Neuronal stem cell (in vitro differentiated cells): ENCODE measurements around the gene TGFBR1.

Experiments
- DNase-seq: peaks from one replicate; pipeline ENCODE4 v3.0.0-alpha.2; 2013; ENCODE audit warnings: low spot score
- H2AFZ ChIP-seq: one replicate; pipeline ENCODE4 v1.6.1; 2013; ENCODE audit warnings: mild to moderate bottlenecking, low read length, inconsistent platforms
- H2AK5ac ChIP-seq: 2 replicates; pipeline ENCODE4 v1.6.1; 2013; ENCODE audit warnings: low read depth, mild to moderate bottlenecking, inconsistent platforms, low read length, moderate library complexity, mixed read lengths
- H2BK120ac ChIP-seq: 2 replicates; pipeline ENCODE4 v1.6.1; 2013; ENCODE audit warnings: low read depth, mild to moderate bottlenecking, inconsistent platforms, low read length, moderate library complexity, mixed read lengths
- H2BK12ac ChIP-seq: one replicate; pipeline ENCODE4 v1.6.1; 2013; ENCODE audit warnings: low read length, inconsistent platforms
- H2BK15ac ChIP-seq: 2 replicates; pipeline ENCODE4 v1.6.1; 2013; ENCODE audit warnings: mild to moderate bottlenecking, low read length, inconsistent platforms, mixed read lengths
- H2BK5ac ChIP-seq: one replicate; pipeline ENCODE4 v1.6.1; 2013; ENCODE audit warnings: inconsistent platforms, mild to moderate bottlenecking, low read length, moderate library complexity
- H3K14ac ChIP-seq: one replicate; pipeline ENCODE4 v1.6.1; 2013; ENCODE audit warnings: low read length, inconsistent platforms
- H3K18ac ChIP-seq: 2 replicates; pipeline ENCODE4 v1.6.1; 2013; ENCODE audit warnings: low read length, inconsistent platforms
- H3K23ac ChIP-seq: 2 replicates; pipeline ENCODE4 v1.6.1; 2013; ENCODE audit warnings: low read depth, mild to moderate bottlenecking, mixed read lengths, low read length, inconsistent platforms; ENCODE audit not compliant: poor library complexity
- H3K27ac ChIP-seq: replicated peaks from 3 replicates; pipeline ENCODE4 v1.5.1; 2013; ENCODE audit warnings: low read length, inconsistent platforms
- H3K27me3 ChIP-seq, 3 experiments: 2 replicates each; pipeline ENCODE4 v1.6.1; 2013; ENCODE audit warnings: low read length in 3 of 3, mild to moderate bottlenecking in 2 of 3, inconsistent platforms in 1 of 3, low read depth in 1 of 3, mixed read lengths in 1 of 3, moderate library complexity in 1 of 3; ENCODE audit not compliant: control insufficient read depth in 3 of 3, insufficient read depth in 3 of 3
- H3K36me3 ChIP-seq, 2 donors: replicated peaks in 1 of 2; 2 replicates each; pipeline ENCODE4 v1.6.1; 2013; ENCODE audit warnings: low read length in 2 of 2; ENCODE audit not compliant: control insufficient read depth in 2 of 2, insufficient read depth in 2 of 2
- H3K4ac ChIP-seq: 2 replicates; pipeline ENCODE4 v1.6.1; 2013; ENCODE audit warnings: inconsistent platforms, mild to moderate bottlenecking, low read length, moderate library complexity
- H3K4me1 ChIP-seq, 2 donors: 1 replicate in 1 of 2; 2 replicates in 1 of 2; pipeline ENCODE4 v1.6.1; 2013; ENCODE audit warnings: low read length in 2 of 2, low read depth in 1 of 2; ENCODE audit not compliant: control insufficient read depth in 2 of 2, insufficient read depth in 1 of 2
- H3K4me2 ChIP-seq: one replicate; pipeline ENCODE4 v1.6.1; 2013; ENCODE audit warnings: mild to moderate bottlenecking, low read length, inconsistent platforms; ENCODE audit not compliant: insufficient read depth, poor library complexity, severe bottlenecking
- H3K4me3 ChIP-seq, 2 donors: 2 replicates each; pipeline ENCODE4 v1.5.1; 2013; ENCODE audit warnings: low read length in 2 of 2, mild to moderate bottlenecking in 2 of 2, inconsistent platforms in 1 of 2, moderate library complexity in 1 of 2
- H3K79me1 ChIP-seq: one replicate; pipeline ENCODE4 v1.6.1; 2013; ENCODE audit warnings: low read depth, mild to moderate bottlenecking, inconsistent platforms, low read length, moderate library complexity
- H3K9ac ChIP-seq: one replicate; pipeline ENCODE4 v1.6.1; 2013; ENCODE audit warnings: mild to moderate bottlenecking, low read depth, low read length, inconsistent platforms; ENCODE audit not compliant: poor library complexity
- H3K9me3 ChIP-seq, 2 donors: replicated peaks in 1 of 2; 2 replicates each; pipeline versions ENCODE3 to v1.6.1; 2013; ENCODE audit warnings: low read length in 2 of 2, mild to moderate bottlenecking in 2 of 2, inconsistent platforms in 1 of 2, low read depth in 1 of 2, mixed read lengths in 1 of 2, moderate library complexity in 1 of 2; ENCODE audit not compliant: control insufficient read depth in 2 of 2, insufficient read depth in 1 of 2
- H4K8ac ChIP-seq: one replicate; pipeline ENCODE4 v1.6.1; 2013; ENCODE audit warnings: low read depth, mild to moderate bottlenecking, inconsistent platforms, low read length, moderate library complexity
- H4K91ac ChIP-seq: one replicate; pipeline ENCODE4 v1.6.1; 2013; ENCODE audit warnings: low read length, low read depth, mild to moderate bottlenecking, inconsistent platforms; ENCODE audit not compliant: poor library complexity
- WGBS, 2 donors: extraction: QIAGEN DNeasy Blood & Tissue Kit; methylation state at CpG; one replicate each; pipeline ENCODE4 v1.1.7; 2013; ENCODE audit warnings: missing lambda C conversion rate in 2 of 2, mixed read lengths in 1 of 2; ENCODE audit not compliant: insufficient read length in 2 of 2, insufficient replicate concordance in 1 of 2; ENCODE audit errors: extremely low coverage in 2 of 2; 5-methylcytosine and 5-hydroxymethylcytosine counted together

Gene TGFBR1

DNA sequence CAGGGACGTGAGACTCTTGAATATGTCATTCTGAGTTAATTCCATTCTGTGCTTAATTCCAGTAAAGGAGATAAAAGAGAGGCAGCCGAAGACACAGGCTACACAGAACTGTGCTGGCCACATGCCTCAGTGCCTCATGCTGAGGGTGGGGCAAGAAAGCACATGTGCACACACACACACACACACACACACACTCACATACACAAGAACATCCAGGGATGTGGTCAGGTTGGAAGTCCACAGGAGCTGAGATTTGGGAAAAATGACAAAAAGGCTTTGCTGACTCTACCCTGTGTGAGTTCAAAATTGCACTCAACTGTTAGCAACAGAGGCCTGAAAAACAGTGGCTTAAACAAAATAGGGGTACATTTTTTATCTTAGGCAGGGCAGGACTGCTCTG lies 76.3 kb downstream of the TGFBR1 start:
- H3K27ac ChIP-seq: no peak overlapping the region
- WGBS, 2 donors: no CpG with 5 or more reads among the region's 2 CpGs

DNA sequence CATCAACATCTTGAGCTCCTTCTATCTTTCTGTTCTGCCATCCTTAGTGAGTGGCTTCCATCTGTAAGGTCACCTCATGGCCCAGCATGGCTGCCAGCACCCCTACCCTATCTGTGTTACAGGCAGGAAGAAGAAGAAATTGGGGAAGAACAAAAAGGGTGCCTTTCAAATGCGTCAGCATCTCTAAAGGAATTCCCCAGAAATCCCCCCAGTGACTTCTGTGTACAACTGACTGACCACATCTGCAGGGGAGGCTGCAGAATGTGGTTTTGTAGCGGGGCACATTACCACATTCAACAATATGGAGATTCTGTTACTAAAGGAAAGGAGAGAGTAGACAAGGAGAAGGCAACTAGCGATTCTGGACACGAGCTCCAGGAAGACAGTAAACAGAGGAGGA lies 76.7 kb downstream of the TGFBR1 start:
- H4K8ac ChIP-seq: no peak overlapping the region
- no peak overlapping the region for H3K9ac ChIP-seq
- no peak overlapping the region for H2BK120ac ChIP-seq
- H3K23ac ChIP-seq: no peak overlapping the region
- no peak overlapping the region for H2BK15ac ChIP-seq
- no peak overlapping the region for H3K14ac ChIP-seq
- peaks cover 0 to 13% (median 0%) of the 10 kb centered on the region in 3 experiments for H3K27me3 ChIP-seq
- DNase-seq: no peak
- no peak overlapping the region for H2BK5ac ChIP-seq
- H3K4me3 ChIP-seq: no peak overlapping the region
- no peak overlapping the region for H3K4me2 ChIP-seq
- H3K18ac ChIP-seq: no peak overlapping the region
- H2AK5ac ChIP-seq: no peak overlapping the region
- no peaks in the 10 kb centered on the region for H3K79me1 ChIP-seq
- no peaks in the 10 kb centered on the region for H3K36me3 ChIP-seq
- peaks cover 5 to 8% of the 10 kb centered on the region in 2 donors for H3K4me1 ChIP-seq
- H3K4ac ChIP-seq: no peak overlapping the region
- no peak overlapping the region for H2BK12ac ChIP-seq
- peak overlapping the region; percentile 9 for H2AFZ ChIP-seq
- no peak overlapping the region for H4K91ac ChIP-seq
- no peaks in the 10 kb centered on the region for H3K9me3 ChIP-seq
- no CpG with 5 or more reads among the region's 4 CpGs for WGBS, 2 donors
- H3K27ac ChIP-seq: no peak overlapping the region

More for the DNA sequence above, 76.3 kb downstream of the TGFBR1 start:
- Histone ChIP-seq H2AFZ (no peak overlapping the region), H2BK5ac (no peak overlapping the region), H2BK12ac (no peak overlapping the region), H3K18ac (no peak overlapping the region), H3K36me3 (no peaks in the 10 kb centered on the region), H3K4ac (no peak overlapping the region), H3K9me3 (no peaks in the 10 kb centered on the region), H3K4me2 (no peak overlapping the region), H3K27me3 (peaks cover 0 to 13% (median 0%) of the 10 kb centered on the region in 3 experiments), H2BK15ac (no peak overlapping the region), H2BK120ac (no peak overlapping the region), H3K4me1 (peaks cover 8 to 9% of the 10 kb centered on the region in 2 donors), H3K79me1 (no peaks in the 10 kb centered on the region), H3K14ac (no peak overlapping the region), H4K8ac (no peak overlapping the region), H3K4me3 (no peak overlapping the region), H3K9ac (no peak overlapping the region), H3K23ac (no peak overlapping the region), H4K91ac (no peak overlapping the region), H2AK5ac (no peak overlapping the region)
- DNase-seq: no peak

- H2BK15ac ChIP-seq: no peak overlapping the region
- no peak overlapping the region for H2AFZ ChIP-seq
- H3K9me3 ChIP-seq: no peaks in the 10 kb centered on the region
- no CpG with 5 or more reads among the region's 3 CpGs for WGBS, 2 donors
- no peak overlapping the region for H3K4me2 ChIP-seq
- H3K27ac ChIP-seq: no peak overlapping the region
- H3K79me1 ChIP-seq: no peaks in the 10 kb centered on the region
- peaks cover 3 to 7% of the 10 kb centered on the region in 2 donors for H3K4me1 ChIP-seq
- H3K4me3 ChIP-seq: no peak overlapping the region
- no peak overlapping the region for H3K18ac ChIP-seq
- no peak overlapping the region for H4K91ac ChIP-seq
- no peak overlapping the region for H2BK120ac ChIP-seq
- no peak overlapping the region for H3K9ac ChIP-seq
- H4K8ac ChIP-seq: no peak overlapping the region
- H3K4ac ChIP-seq: no peak overlapping the region
- peaks cover 0 to 18% (median 0%) of the 10 kb centered on the region in 3 experiments for H3K27me3 ChIP-seq
- H2BK12ac ChIP-seq: no peak overlapping the region
- H2BK5ac ChIP-seq: no peak overlapping the region
- no peak overlapping the region for H2AK5ac ChIP-seq
- H3K23ac ChIP-seq: no peak overlapping the region
- DNase-seq: no peak
- no peaks in the 10 kb centered on the region for H3K36me3 ChIP-seq
- H3K14ac ChIP-seq: no peak overlapping the region
Measured at GRCh38 chr9:99182356-99182755, 77.4 kb downstream of the TGFBR1 start.

- Histone ChIP-seq H3K4me2 (no peak overlapping the region), H3K14ac (no peak overlapping the region), H3K4ac (no peak overlapping the region), H3K9ac (no peak overlapping the region), H2AFZ (peak overlapping the region; percentile 9), H3K4me3 (no peak overlapping the region), H2BK120ac (no peak overlapping the region), H2AK5ac (peak overlapping the region; percentile 34), H2BK12ac (no peak overlapping the region), H4K91ac (no peak overlapping the region), H4K8ac (no peak overlapping the region), H3K79me1 (no peaks in the 10 kb centered on the region), H3K4me1 (peaks cover 3 to 7% of the 10 kb centered on the region in 2 donors), H2BK15ac (peak overlapping the region; percentile 56), H3K18ac (peak overlapping the region; percentile 49), H3K36me3 (no peaks in the 10 kb centered on the region), H3K27me3 (peaks cover 0 to 23% (median 0%) of the 10 kb centered on the region in 3 experiments), H3K9me3 (no peaks in the 10 kb centered on the region), H3K27ac (no peak overlapping the region), H2BK5ac (no peak overlapping the region), H3K23ac (no peak overlapping the region)
- DNase-seq: no peak
- no CpG with 5 or more reads among the region's 3 CpGs for WGBS, 2 donors
Measured at GRCh38 chr9:99183616-99184015, 78.7 kb downstream of the TGFBR1 start.
